ENCODE measurements around the gene TBC1D1. TPM values are rescaled to one million over a fixed set of nuclear protein-coding genes. Genes with fewer than 3 reads are reported as not detected.

The TBC1D1 gene
- total and polyA plus RNA-seq, 2 donors (not counting 3 experiments of a cell fraction or from before 2014, with no cell fraction given): 63.5 to 116 TPM

GRCh38 chr4:38176165-38176564 is 285.3 kb downstream of the TBC1D1 start:
- intact Hi-C loops (cut with micrococcal nuclease): loop anchor here (5.0 kb wide), 1 partner anchor 681 kb away; the partner anchor contains the start of gene TLR6
- CTCF ChIA-PET: interaction anchor here (1.5 to 6.0 kb wide), 3 partner anchors 15 to 583 kb away, joined by 4 to 66 read pairs (median 38); no protein-coding TSS in a partner anchor

More at GRCh38 chr4:38176165-38176564, 285.3 kb downstream of the TBC1D1 start:
- no TSS peak for BruUV-seq (replicated peaks)
- H3K4me1 ChIP-seq (ENCODE audit: control insufficient read depth, extremely low read depth, insufficient read depth, low read length): peaks cover 18% of the 10 kb centered on the region
- no peak overlapping the region for H3K27ac ChIP-seq (ENCODE audit: insufficient read depth, low read depth, low read length)
- no peaks in the 10 kb centered on the region for H3K9me1 ChIP-seq (replicated peaks; ENCODE audit: control insufficient read depth, extremely low read depth, insufficient read depth, low read length)
- DNase-seq (ENCODE audit: low read depth, low spot score): no peak
- H4K20me1 ChIP-seq (replicated peaks; ENCODE audit: control insufficient read depth, extremely low read depth, insufficient read depth, low read length): no peaks in the 10 kb centered on the region
- POLR2A ChIA-PET: interaction anchor here (0.6 kb wide), 1 partner anchor 131 kb away, joined by 4 read pairs; no protein-coding TSS in a partner anchor
- H2AFZ ChIP-seq (ENCODE audit: low read depth, low read length): no peak overlapping the region
- H3K4me3 ChIP-seq (replicated peaks in 1 of 3; ENCODE audit: insufficient read depth in 1 of 3, low read depth in 1 of 3, low read length in 3 of 3): no peak overlapping the region
- peaks cover 0 to 3% of the 10 kb centered on the region in 2 experiments for H3K27me3 ChIP-seq (ENCODE audit: control insufficient read depth in 2 of 2, insufficient read depth in 2 of 2, low read length in 2 of 2)
- no peak overlapping the region for H3K4me2 ChIP-seq (ENCODE audit: insufficient read depth, low read length)
- H3K36me3 ChIP-seq (ENCODE audit: control insufficient read depth in 2 of 2, extremely low read depth in 1 of 2, insufficient read depth in 2 of 2, low read length in 2 of 2): no peaks in the 10 kb centered on the region
- H3K9ac ChIP-seq (replicated peaks; ENCODE audit: extremely low read depth, insufficient read depth, low read length): no peak overlapping the region
- H3K9me3 ChIP-seq (replicated peaks; ENCODE audit: control insufficient read depth, insufficient read depth, low read length): no peaks in the 10 kb centered on the region
- no peak for FAIRE-seq
- TF ChIP-seq EZH2 (IDR thresholded peaks at IDR 0.05; ENCODE audit: borderline replicate concordance, low read depth, low read length, severe bottlenecking): no peak
- TF ChIP-seq CTCF (IDR thresholded peaks at IDR 0.05; ENCODE audit: extremely low read depth in 1 of 2, insufficient read depth in 1 of 2, low read depth in 1 of 2, low read length in 2 of 2): no peak
- H3K79me2 ChIP-seq (ENCODE audit: control insufficient read depth, insufficient read depth, low read length): no peaks in the 10 kb centered on the region
- dilution Hi-C loops (cut with MboI; ENCODE audit: extremely low pct_ligation_motif_present, low sequenced_read_pairs): no loop called here

Measured in endothelial cell of umbilical vein (primary cell).